AG20443 (cell line): Measurements from ENCODE around the gene DNAH10.
"Not testable (repeated sequence)": the region's sequence is repeated elsewhere in the genome, so short reads cannot be mapped to it uniquely, and the experiment has no call there.

Experiments
- DNase-seq: peaks from one replicate; pipeline ENCODE4 v3.0.0; 2012; ENCODE audit warnings: low spot score, mixed read lengths

DNAH10 gene

DNA sequence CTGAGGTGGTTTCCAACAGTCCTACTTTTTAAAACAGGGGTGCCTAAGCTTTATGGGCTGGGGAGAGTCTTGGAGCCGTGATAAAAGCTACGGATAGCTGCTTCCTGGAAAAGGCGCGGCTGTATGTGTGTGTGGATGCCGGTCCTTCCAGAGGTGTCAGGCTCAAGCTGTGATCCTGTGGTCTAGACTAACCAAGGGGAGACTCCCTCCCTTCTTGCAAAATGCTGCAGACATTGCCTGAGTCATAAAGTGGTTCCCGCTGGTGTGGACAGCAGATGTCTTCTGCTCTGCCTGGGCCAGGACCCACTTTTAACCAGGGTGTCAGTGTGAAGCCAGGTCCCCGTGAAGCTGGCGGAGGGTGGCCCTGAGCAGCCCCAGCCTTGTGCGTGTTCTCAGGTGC lies 172.7 kb downstream of the DNAH10 start:
- peak; percentile 63 for DNase-seq

DNA sequence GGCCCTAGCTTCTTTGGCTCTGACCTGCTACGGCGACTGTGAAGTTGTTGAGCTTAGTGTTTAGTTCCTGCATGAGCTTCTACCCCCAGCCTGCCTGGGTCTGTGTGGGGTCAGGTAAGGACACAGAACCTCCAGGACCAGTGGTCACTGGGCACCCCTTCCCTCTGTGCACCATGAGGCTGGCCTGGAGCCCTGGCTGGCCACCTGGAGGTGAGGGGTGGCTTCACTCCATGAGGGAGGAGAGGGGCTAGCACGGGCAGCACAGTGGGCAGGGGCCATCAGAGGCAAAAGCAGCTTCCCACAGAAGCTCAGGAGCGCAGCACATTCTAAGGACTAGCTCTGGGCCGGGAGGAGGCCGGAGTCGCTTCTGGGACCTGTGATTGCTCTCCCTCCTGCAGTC lies 173.9 kb downstream of the DNAH10 start:
- DNase-seq: no peak

DNA sequence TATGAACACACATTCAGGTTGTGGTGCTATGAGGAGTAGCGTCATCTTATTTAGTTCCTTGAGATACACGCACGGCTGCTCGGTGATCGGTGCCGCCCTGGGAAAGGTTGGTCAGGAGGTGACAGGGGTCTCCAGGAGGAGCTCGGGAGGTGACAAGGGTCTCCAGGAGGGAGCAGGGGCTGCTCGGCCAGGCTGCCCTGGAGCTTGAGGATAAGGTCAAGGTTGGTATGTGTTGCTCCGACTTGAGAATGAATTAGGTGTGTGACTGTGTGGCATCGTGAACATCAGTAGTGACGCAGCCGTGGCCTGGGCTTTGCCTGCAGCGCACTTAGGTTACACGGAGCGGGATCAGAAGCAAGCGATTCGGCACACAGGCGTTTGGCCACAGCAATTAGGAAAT lies 174.4 kb downstream of the DNAH10 start:
- DNase-seq: no peak

DNA sequence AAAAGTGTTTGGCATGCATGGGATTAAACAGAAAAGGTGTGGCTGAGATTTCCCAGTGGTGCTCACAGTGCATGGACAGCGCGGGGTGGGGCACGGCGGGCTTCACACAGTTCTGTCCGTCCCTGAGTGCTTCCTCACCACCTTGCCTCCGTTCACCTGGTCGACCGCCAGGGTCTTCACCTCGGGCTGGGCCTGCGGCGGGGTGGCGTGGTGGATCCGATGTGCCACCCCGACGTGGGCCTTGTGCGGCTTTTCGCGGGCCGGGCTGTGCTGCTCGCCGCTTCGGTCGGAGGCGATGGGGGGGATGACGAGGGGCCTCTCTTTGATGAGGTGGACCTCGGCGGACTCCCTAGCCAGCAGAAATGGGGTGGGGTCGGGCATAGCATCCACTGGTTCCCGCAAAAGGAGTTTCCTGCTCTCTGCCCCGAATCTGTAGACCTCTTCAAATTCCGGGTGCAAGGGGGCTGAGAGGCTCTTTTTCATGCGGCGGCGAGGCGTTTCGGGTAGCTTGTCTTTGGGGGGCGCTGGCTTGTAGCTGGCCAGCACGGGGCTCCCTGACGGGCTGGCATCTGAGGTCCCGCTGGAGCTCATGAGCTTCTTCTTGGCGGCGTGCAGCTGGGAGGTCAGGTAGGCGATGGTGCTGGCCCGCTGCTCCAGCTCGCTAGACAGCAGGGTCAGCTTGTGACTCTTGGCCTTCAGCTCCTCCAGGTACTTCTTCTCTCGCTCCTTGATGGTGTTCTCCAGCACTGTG lies 175.0 kb downstream of the DNAH10 start:
- no peak for DNase-seq

DNA sequence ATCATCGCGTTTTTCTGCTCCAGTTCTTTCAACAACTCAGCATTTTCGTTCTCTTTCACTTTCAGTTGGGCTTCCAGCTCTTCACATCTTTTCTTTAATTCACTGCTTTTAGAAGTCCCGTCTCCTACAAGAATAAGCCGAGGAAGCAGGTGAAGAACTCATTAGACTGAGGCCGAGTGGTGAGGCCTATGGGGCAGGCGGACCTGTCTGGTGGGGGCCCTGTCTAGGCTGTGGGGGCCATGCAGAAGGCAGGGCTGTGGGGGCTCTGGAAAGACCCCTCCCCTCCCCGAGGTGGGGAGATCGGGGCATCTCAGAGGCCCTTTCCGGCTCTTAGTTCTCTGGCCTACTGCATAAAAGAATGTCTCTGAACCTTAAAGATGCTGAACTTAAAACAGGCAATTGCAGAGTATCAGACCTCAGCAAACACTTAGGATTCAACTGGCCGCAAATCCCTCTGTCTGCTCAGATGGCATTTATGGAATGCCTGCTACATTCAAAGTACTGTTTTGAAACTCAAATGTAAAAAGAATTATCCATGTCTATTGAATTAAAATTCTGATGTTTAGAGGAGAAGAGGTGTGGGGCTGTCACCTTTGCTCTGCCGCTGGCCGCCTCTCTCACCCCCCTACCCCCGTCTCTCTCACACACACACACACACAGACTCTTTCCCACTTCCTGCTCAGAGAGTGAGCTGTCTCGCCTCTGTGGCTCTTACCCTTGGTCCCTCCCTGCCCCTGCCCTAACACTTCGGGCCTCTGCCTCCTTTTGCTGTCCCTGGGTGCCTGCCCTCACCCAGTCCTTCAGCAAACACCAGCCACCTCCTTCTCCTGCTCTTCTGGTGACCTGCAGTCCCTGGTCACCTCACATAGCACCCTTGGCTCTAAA lies 175.8 kb downstream of the DNAH10 start:
- no peak for DNase-seq

DNA sequence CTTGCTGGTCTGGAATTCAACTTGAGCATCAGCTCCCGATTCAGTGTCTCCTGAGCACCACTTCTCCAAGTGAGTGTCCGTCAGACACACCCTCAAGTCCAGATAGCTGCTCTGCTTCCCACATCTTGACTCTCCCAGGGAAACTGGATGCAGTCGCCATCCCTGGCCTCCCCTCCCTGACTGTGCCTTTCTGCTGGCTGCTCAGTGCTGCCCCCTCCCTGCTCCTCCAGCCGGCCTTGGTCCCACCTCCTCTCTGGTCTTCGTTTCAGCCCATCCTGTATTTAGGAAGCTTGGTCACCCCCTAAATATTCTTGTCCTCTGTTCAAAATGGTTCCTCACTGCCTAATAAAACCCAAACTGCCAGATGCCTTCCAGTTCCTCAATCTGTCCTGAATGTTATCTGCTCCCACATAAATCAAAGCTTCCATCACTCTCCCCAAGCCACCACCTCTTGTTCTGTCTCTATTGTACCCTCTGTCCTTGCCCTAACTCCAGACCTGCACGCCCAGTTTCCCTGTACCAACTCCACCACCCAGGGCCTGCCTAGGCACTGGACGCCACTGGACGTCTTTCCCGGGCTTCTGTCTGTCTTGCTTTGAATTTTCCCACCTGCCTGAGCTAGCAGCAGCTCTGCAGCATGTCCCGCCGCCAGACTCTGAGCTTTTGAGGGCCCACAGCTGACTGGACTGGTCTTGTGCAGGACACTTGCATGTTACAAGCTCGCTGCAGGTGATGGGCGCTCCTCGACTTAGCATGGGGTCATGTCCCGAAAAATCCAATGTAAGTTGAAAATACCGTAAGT lies 176.8 kb downstream of the DNAH10 start:
- DNase-seq: no peak

DNA sequence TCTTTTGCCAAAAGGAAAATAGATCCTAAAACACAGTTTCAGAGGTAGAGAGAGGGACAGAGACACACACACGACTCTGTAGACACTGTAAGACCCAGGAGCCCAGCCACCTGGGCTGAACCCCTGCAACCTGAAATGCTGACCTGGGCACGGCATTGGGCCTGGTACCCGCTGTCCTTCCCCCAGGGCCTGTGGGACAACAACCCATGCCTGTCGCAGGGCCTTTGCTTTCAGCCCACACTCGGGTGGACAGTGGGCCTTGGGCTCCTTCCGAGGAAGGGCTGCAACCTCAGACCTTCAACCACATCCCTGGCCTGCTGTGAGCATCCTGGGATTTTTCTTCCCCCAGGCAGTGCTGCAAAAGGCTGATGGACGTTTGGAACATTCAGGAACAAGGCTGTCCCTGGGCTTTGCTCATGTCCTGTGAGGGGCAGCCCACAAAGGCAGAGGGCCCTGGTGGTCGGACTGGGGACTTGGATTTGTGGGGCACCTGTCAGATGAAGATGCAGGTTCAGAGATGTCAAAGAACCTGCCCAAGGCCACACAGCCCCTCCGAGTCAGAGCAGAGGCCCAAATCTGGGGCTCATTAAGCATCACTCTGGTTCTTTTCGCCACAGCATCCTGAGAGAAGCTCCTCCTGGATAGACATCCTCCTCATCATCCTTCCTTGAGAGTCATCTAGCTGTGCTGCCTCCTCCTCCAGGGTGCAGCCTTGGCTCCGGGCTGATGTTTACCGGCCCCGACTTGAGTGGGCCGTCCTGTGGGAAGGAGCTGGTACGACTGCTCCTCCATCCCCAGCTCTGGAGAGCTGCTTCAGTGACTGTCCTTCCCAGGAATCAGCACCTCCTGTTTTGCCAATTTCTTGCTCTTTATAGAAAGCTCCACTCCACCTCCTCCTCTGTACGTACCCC lies 177.9 kb downstream of the DNAH10 start:
- DNase-seq: no peak

DNA sequence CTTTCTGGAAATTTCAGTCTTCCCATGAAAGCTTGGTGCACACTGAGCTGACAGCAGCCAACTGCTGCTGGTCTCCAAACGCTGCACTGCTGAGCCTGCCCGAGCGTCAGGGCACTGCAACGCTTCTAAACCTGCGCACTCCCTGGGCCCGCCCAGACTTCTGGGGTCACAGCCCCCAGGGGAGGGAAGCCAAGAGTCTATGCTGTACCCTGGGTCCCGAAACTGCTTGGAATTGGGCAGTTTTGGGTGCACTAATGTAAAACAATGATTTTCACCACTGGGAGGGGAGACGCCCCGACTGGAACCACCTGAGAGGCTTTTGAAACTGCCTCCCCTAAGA lies 178.5 kb downstream of the DNAH10 start:
- no peak for DNase-seq

DNA sequence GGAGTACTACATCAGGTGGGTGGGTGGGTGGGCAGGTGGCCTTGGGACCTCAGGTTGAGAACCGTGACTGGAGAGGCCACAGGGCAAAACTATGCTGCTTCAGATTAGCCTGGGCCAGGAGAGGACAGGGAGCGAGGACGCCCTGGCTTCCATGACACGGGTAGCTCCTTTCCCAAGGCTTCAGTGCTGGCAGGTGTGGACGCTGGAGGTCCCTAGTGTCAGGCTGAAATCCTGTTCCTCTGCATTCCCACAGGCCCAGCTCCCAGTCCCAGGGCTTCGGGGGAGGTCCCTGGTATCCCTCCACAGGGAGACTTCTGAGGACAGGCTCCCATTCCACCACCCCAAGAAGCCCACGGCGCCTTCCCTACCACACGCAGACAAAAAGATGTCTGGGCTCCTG lies 178.9 kb downstream of the DNAH10 start:
- no peak for DNase-seq

DNA sequence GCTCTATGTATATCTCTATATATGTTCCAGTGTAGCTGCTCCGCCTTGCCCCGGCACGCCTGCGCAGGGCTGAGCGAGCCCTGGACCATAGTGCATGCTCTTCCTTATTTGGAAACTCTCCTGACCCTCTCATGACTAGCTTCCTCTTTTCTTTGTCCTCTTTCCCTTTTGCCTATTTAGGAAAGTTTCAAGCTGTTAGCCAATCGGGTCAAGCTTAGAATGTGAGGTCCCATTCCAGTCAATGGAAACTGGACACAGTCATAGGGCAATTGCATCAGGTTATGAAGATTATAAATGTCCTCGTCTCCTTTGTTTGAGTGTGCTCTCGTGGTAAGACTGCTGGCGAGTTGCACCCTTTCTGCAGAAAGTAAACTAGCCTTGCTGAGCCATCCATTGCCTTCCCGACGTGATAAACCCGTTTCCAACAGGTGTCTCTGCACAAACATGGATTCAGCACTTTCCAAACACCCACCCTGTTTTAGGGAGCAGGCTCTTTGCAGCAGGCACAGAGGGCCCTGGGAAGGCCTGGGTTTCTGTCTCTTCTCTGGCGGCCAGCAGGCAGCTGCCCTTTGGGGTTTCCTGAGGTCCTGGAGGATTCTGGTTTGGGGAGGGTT lies 179.6 kb downstream of the DNAH10 start:
- DNase-seq: no peak

DNA sequence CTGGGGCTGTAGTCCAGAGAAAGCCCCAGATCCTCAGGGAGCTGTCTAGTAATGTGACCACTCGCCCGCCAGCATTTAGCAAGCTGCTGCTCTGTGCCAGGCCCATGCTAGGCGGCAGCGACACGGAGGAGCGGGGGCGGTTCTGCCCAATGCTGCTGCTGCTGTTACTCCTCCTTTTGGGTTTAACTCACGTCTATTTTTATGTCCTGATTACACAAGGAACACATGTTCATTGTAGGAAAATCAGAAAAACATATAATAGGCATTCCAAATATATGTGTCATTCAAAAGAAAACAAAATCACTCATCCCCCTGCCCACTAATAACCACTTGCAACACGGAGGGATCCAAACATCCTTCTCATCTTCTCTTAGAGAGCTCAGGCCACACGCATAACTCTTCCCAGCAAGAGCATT lies 180.1 kb downstream of the DNAH10 start:
- DNase-seq: peak; percentile 86

DNA sequence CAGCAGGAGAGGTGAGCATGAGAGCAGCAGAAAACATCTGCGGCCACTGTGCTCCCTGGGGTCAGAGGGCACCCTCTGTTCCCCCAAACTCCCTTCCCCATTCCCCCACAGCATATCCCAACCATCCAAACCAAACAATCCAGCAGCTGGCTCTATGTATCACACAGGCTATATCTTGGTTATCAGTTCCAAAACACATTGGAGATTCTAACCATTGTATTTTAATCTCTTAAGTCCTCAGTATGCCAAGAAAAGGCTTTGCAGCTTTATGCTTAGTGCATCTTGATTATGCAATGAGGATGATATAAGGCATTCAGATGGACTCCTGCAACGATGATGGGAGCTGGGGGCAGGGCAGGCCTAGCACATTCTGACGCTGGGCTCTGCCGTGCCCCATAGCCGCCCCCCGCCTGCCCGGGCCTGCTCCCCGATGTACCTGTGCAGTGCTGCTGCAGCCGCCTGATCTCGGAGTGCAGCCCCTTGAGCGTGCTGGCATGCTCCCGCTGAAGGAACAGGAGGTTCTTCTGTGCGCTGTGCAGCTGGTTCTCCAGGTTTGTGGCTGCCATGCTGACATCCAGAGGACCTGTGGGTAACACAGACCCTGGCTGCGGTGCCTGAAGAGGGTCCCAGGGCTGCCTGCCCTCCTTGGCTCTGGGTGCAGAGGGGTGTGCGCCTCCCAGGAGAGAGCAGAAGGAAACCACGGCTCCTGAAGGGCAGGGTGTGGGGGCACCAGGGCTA lies 181.0 kb downstream of the DNAH10 start:
- no peak for DNase-seq

DNA sequence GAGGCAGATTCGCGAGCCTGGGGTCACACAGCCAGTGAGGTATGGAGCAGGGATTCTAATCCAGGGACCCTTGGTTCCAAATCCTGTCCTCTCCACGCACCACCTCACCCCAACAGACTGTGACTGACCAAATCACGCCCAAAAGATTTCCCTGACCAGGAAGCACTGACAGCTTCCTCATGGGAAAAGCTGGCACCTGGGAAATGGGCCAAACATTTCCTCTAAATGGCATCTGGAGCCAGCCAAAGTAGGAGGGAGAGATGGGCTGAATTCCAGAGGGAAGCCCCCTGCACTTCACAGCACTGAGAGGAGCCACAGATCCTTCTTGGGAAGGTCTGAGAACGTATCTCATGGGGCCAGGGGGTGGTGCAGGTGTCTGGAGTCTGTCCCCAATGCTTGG lies 181.7 kb downstream of the DNAH10 start:
- DNase-seq: no peak

DNA sequence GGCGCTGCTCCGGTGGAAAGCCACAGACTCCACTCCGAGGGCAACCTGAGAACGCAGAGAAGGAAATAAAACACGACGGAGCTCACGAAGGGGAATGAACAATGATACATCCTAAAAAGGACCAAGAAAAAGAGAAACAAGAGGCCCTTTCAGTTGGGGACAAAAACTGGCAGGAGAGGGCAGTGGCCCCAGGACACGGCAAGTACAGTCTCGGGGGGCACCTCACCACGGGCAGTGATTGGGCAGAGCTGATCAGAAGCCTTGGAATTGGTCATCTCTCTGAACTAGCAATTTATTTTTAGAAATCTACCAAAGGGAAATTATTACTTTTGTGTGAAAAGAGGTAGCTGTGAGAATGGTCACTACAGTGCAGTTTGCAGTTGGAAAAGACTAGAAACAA lies 182.6 kb downstream of the DNAH10 start:
- no peak for DNase-seq

DNA sequence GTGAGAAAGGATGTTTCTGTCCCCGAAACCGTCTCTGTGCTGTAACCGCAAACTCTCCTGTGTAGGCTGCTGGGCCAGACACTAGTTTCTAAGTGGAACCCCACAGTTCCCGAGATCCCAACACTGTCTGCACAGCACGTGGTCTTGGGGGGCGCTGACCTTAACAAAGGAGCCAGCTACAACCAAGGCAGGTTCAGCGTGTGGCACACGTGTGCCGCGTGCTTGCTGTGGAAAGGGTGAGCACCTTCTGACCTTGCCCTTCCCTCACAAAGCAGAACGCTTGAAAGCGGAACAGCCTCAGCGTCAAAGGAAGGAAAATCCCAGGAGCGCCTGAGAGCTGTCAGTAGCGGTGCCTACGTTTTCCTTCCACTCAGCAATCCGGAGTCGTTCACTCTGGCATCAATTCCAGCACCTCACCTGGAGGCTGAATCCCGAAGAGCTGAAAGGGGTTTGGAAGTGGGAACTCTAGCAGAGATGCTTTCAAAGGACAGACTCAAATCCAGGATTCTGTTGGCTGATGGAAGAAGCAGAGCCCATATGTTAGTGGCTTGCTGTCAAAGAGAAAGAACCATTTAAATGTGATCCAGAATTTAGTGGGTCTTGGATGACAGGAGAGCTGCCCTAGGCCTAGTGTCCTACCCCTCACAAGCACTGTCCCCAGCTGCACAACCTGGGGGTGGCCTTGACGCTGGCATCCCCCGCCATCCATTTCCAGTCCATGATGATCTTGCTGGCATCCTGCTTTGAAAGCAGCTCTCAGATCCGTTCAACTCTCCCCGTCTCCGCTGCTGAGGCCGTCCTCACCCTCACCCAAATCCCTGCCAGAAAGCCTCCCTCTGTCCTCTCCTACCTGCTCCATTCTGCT lies 183.4 kb downstream of the DNAH10 start:
- DNase-seq: no peak

DNA sequence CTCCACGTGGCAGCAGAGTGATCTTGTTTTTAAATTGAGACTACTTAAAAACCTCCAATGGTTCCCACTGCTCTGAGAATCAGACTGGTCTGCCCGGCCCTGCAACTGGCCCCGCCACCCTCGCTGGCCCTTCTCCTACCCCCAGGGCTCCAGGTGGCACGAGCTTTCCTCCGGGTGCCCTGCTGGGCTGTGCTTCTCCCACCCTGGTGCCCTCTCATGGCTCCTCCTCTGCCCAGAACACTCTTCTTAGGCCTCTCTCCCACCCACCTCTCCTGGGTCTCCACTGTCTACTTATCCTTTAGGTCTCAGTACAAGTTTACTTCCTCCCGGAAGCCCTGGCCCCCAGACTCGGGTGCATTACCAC lies 184.0 kb downstream of the DNAH10 start:
- DNase-seq: no peak

DNA sequence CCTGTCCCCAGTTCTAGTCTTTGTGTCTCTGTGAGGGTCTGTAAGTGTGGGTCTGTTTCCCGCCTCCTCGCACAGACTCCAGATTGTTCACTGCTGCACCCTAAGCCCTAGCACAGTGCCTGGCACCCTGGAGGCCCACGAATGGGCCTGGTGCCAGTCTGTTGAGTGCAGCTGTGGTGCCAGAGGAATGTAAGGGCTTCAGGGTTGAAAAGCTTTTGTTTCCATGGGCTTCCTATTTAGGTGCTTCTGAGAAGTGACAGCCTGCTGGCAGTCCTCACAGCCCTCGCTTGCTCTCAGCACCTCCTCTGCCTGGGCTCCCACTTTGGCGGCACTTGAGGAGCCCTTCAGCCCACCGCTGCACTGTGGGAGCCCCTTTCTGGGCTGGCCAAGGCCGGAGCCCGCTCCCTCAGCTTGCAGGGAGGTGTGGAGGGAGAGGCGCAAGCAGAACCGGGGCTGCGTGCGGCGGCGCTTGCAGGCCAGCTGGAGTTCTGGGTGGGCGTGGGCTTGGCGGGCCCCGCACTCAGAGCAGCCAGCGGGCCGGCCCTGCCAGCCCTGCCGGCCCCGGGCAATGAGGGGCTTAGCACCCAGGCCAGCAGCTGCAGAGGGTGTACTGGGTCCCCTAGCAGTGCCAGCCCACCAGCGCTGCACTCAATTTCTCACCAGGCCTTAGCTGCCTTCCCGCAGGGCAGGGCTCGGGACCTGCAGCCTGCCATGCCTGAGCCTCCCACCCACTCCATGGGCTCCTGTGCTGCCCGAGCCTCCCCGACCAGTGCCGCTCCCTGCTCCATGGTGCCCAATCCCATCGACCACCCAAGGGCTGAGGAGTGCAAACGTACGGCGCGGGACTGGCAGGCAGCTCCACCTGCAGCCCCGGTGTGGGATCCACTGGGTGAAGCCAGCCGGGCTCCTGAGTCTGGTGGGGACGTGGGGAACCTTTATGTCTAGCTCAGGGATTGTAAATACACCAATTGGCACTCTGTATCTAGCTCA lies 184.7 kb downstream of the DNAH10 start:
- DNase-seq: not testable (repeated sequence)

DNA sequence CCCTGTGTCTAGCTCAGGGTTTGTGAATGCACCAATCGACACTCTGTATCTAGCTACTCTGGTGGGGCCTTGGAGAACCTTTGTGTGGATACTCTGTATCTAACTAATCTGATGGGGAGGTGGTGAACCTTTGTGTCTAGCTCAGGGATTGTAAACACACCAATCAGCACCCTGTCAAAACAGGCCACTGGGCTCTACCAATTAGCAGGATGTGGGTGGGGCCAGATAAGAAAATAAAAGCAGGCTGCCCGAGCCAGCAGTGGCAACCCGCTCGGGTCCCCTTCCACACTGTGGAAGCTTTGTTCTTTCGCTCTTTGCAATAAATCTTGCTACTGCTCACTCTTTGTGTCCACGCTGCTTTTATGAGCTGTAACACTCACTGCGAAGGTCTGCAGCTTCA lies 185.4 kb downstream of the DNAH10 start:
- DNase-seq: not testable (repeated sequence)
